Endodermal cell (in vitro differentiated cells): Measurements from ENCODE around the gene CMTR2. TPM values are rescaled to one million over a fixed set of nuclear protein-coding genes. Genes with fewer than 3 reads are reported as not detected.
"Not testable (repeated sequence)": the region's sequence is repeated elsewhere in the genome, so short reads cannot be mapped to it uniquely, and the experiment has no call there.

Experiments
- DNase-seq: peaks from one replicate; pipeline ENCODE4 v3.0.0-alpha.2; 2017
- H3K27ac ChIP-seq: 2 replicates; pipeline ENCODE4 v1.5.1; 2013; ENCODE audit warnings: mild to moderate bottlenecking, low read depth, low read length, moderate library complexity
- H3K27me3 ChIP-seq: 2 replicates; pipeline ENCODE4 v1.6.1; 2013; ENCODE audit warnings: mild to moderate bottlenecking, low read length, moderate library complexity; ENCODE audit not compliant: insufficient read depth, control insufficient read depth, poor library complexity, severe bottlenecking
- H3K36me3 ChIP-seq: 2 replicates; pipeline ENCODE4 v1.7.0; 2013; ENCODE audit warnings: mild to moderate bottlenecking, low read length, moderate library complexity; ENCODE audit not compliant: control insufficient read depth, insufficient read depth
- H3K4me1 ChIP-seq: one replicate; pipeline ENCODE4 v1.7.0; 2013; ENCODE audit warnings: low read length; ENCODE audit not compliant: control insufficient read depth, insufficient read depth
- H3K4me3 ChIP-seq: 2 replicates; pipeline ENCODE4 v1.5.1; 2013; ENCODE audit warnings: mild to moderate bottlenecking, low read length, moderate library complexity
- H3K9ac ChIP-seq: 2 replicates; pipeline ENCODE4 v1.6.1; 2013; ENCODE audit warnings: mild to moderate bottlenecking, low read length, moderate library complexity; ENCODE audit not compliant: poor library complexity, severe bottlenecking; ENCODE audit errors: extremely low read depth
- H3K9me3 ChIP-seq: 2 replicates; pipeline ENCODE4 v1.6.1; 2013; ENCODE audit warnings: mild to moderate bottlenecking, low read length, moderate library complexity; ENCODE audit not compliant: control insufficient read depth
- H3K27ac Mint-ChIP-seq: 2 replicates; pipeline ENCODE4 v1.8.0; 2020; ENCODE audit warnings: mixed read lengths
- H3K27me3 Mint-ChIP-seq: 2 replicates; pipeline ENCODE4 v1.8.0; 2021; ENCODE audit warnings: mild to moderate bottlenecking, mixed read lengths; ENCODE audit not compliant: insufficient read depth
- H3K36me3 Mint-ChIP-seq: 2 replicates; pipeline ENCODE4 v1.8.0; 2020; ENCODE audit warnings: low read depth, mixed read lengths
- H3K4me1 Mint-ChIP-seq: 2 replicates; pipeline ENCODE4 v1.8.0; 2020; ENCODE audit warnings: mixed read lengths
- H3K4me3 Mint-ChIP-seq: 2 replicates; pipeline ENCODE4 v1.8.0; 2020; ENCODE audit warnings: mild to moderate bottlenecking, moderate library complexity, mixed read lengths
- H3K9me3 Mint-ChIP-seq: 2 replicates; pipeline ENCODE4 v1.8.0; 2020; ENCODE audit warnings: mild to moderate bottlenecking, mixed read lengths
- CTCF ChIP-seq: fragments of 200-600 bp; sonication (generic); conservative IDR thresholded peaks from 2 replicates; pipeline ENCODE4 v1.5.0; 2021; ENCODE audit warnings: antibody characterized with exemption, mild to moderate bottlenecking
- WGBS, 2 experiments: methylation state at CpG; one replicate each; pipeline versions ENCODE4 v1.1.5 to v1.1.7; 2013; ENCODE audit warnings: missing lambda C conversion rate in 2 of 2, mixed read lengths in 1 of 2; ENCODE audit not compliant: insufficient coverage in 1 of 2, insufficient read length in 1 of 2; 5-methylcytosine and 5-hydroxymethylcytosine counted together
- total RNA-seq, 2 donors: library from RNA; stranded (reverse); fragmentation: NEBNext Ultra II Directional in 1 of 2; extraction: Animal tissue kit (Norgen Biotek cat#: 25700) in 1 of 2; gene quantifications; 2 replicates in 1 of 2; 3 replicates in 1 of 2; pipeline ENCODE4 v1.2.1, GENCODE V29; 2021

The CMTR2 gene
- total RNA-seq, 2 donors from 2014 or later: 16.1 to 17.2 TPM

- H3K4me3 Mint-ChIP-seq: no peak overlapping the region
- no peak for TF ChIP-seq CTCF
- H3K27me3 Mint-ChIP-seq: peaks cover 11% of the 10 kb centered on the region
Observed at GRCh38 chr16:71327720-71328119, 38.5 kb upstream of the CMTR2 start.

GRCh38 chr16:71319999-71320398 lies 30.8 kb upstream of the CMTR2 start:
- H3K27ac Mint-ChIP-seq: no peak overlapping the region
- Histone ChIP-seq H3K4me3 (no peak overlapping the region), H3K9me3 (no peaks in the 10 kb centered on the region), H3K27me3 (peaks cover 4% of the 10 kb centered on the region), H3K4me1 (no peaks in the 10 kb centered on the region), H3K9ac (no peak overlapping the region), H3K36me3 (no peaks in the 10 kb centered on the region), H3K27ac (no peak overlapping the region)
- no peak for TF ChIP-seq CTCF
- no peak overlapping the region for H3K4me3 Mint-ChIP-seq
- no peaks in the 10 kb centered on the region for H3K36me3 Mint-ChIP-seq
- H3K4me1 Mint-ChIP-seq: no peaks in the 10 kb centered on the region
- H3K9me3 Mint-ChIP-seq: no peaks in the 10 kb centered on the region
- DNase-seq: no peak
- WGBS, 2 experiments: 93 to 95% methylated on average over 4 of the region's 4 CpGs
- H3K27me3 Mint-ChIP-seq: peaks cover 9% of the 10 kb centered on the region

More at GRCh38 chr16:71327720-71328119, 38.5 kb upstream of the CMTR2 start:
- H3K9me3 Mint-ChIP-seq: no peaks in the 10 kb centered on the region
- Histone ChIP-seq H3K9me3 (no peaks in the 10 kb centered on the region), H3K4me1 (no peaks in the 10 kb centered on the region), H3K27ac (no peak overlapping the region), H3K9ac (no peak overlapping the region), H3K27me3 (no peaks in the 10 kb centered on the region), H3K36me3 (no peaks in the 10 kb centered on the region), H3K4me3 (no peak overlapping the region)
- H3K4me1 Mint-ChIP-seq: no peaks in the 10 kb centered on the region
- no peak overlapping the region for H3K27ac Mint-ChIP-seq
- no peak for DNase-seq
- H3K36me3 Mint-ChIP-seq: no peaks in the 10 kb centered on the region

GRCh38 chr16:71315269-71315668 lies 26.1 kb upstream of the CMTR2 start:
- no peak for TF ChIP-seq CTCF
- H3K27me3 ChIP-seq: peaks cover 18% of the 10 kb centered on the region
- H3K36me3 Mint-ChIP-seq: no peaks in the 10 kb centered on the region
- H3K27ac ChIP-seq: no peak overlapping the region
- H3K9ac ChIP-seq: no peak overlapping the region
- H3K36me3 ChIP-seq: no peaks in the 10 kb centered on the region
- H3K27ac Mint-ChIP-seq: no peak overlapping the region
- H3K4me1 ChIP-seq: no peaks in the 10 kb centered on the region
- H3K9me3 ChIP-seq: no peaks in the 10 kb centered on the region
- H3K27me3 Mint-ChIP-seq: peaks cover 18% of the 10 kb centered on the region
- peaks cover 3% of the 10 kb centered on the region for H3K4me1 Mint-ChIP-seq
- WGBS, 2 experiments: 61 to 68% methylated on average over 2 to 3 of the region's 3 CpGs
- H3K4me3 ChIP-seq: no peak overlapping the region
- H3K9me3 Mint-ChIP-seq: no peaks in the 10 kb centered on the region
- no peak overlapping the region for H3K4me3 Mint-ChIP-seq
- no peak for DNase-seq

GRCh38 chr16:71313591-71313990 lies 24.4 kb upstream of the CMTR2 start:
- not testable (repeated sequence) for H3K4me3 ChIP-seq, H3K4me1 ChIP-seq, H3K9ac ChIP-seq, H3K27ac Mint-ChIP-seq, H3K4me3 Mint-ChIP-seq, H3K27ac ChIP-seq, H3K36me3 ChIP-seq, H3K36me3 Mint-ChIP-seq, DNase-seq, H3K9me3 ChIP-seq, H3K9me3 Mint-ChIP-seq, H3K4me1 Mint-ChIP-seq
- peaks cover 18% of the 10 kb centered on the region for H3K27me3 ChIP-seq
- 89 to 92% methylated on average over 3 of the region's 3 CpGs for WGBS, 2 experiments
- peaks cover 23% of the 10 kb centered on the region for H3K27me3 Mint-ChIP-seq
